K562 (cell line): ENCODE results near the gene SGTB. TPM values are rescaled to one million over a fixed set of nuclear protein-coding genes. Genes with fewer than 3 reads are reported as not detected.

ENCODE experiments used
- ATAC-seq: fragments of 200-7000 bp; cut with Tn5 transposase; 3 replicates; pipeline ENCODE4 v1.9.1; 2020; ENCODE audit warnings: moderate library complexity
- BruUV-seq: library from RNA; stranded (reverse); fragments of 400-500 nt; replicated peaks from 2 replicates; lab custom pipeline; 2021; lab: Mats Ljungman, UMichigan
- CTCF ChIA-PET: fragments of 300-600 bp; formaldehyde crosslinking; extraction: SDS; loops from one replicate; lab custom pipeline; 2021; ENCODE audit warnings: low intra/inter-chr PET ratio; lab: Yijun Ruan, JAX
- POLR2A ChIA-PET: fragments of 300-600, 350-650 bp; sonication (Branson Sonifier 250); formaldehyde crosslinking; extraction: SDS; loops from one replicate; lab custom pipeline; 2021; ENCODE audit warnings: antibody characterized with exemption, inconsistent platforms; lab: Yijun Ruan, JAX
- DNase-seq, 4 experiments: peaks; one replicate each; pipeline versions ENCODE4 v3.0.0 to v3.0.0-alpha.2; 2011 to 2018; ENCODE audit warnings: low spot score in 3 of 4, mixed read lengths in 3 of 4; ENCODE audit errors: extremely low read depth in 1 of 4
- FAIRE-seq: peaks from 2 replicates; lab custom pipeline; 2011; peaks lifted over from hg19 to GRCh38; lab: Jason Lieb, UNC
- H2AFZ ChIP-seq: 2 replicates; pipeline ENCODE4 v1.6.0; 2011; ENCODE audit warnings: low read depth, low read length, control low read depth, inconsistent platforms
- H3K27ac ChIP-seq: fragments of 200-600 bp; 3 replicates; pipeline ENCODE4 v1.8.0; 2011; ENCODE audit warnings: low read depth, mild to moderate bottlenecking, control low read depth, inconsistent platforms, low read length, moderate library complexity, mixed read lengths; ENCODE audit errors: extremely low read depth
- H3K27me3 ChIP-seq, 2 experiments: fragments of 300-600 bp in 1 of 2; 2 replicates in 1 of 2; 3 replicates in 1 of 2; pipeline versions ENCODE4 v1.6.0 to v1.8.0; 2011; ENCODE audit warnings: inconsistent platforms in 2 of 2, low read length in 2 of 2, mild to moderate bottlenecking in 1 of 2, mixed read lengths in 1 of 2, moderate library complexity in 1 of 2; ENCODE audit not compliant: control insufficient read depth in 2 of 2, insufficient read depth in 2 of 2
- H3K36me3 ChIP-seq: fragments of 300-600 bp; 3 replicates; pipeline ENCODE4 v1.8.0; 2011; ENCODE audit warnings: mild to moderate bottlenecking, low read length, inconsistent platforms; ENCODE audit not compliant: control insufficient read depth, insufficient read depth
- H3K4me1 ChIP-seq, 2 experiments: fragments of 200-600 bp in 1 of 2; replicated peaks in 1 of 2; 2 replicates in 1 of 2; 3 replicates in 1 of 2; pipeline versions ENCODE4 v1.5.1 to v1.8.0; 2011; ENCODE audit warnings: inconsistent platforms in 2 of 2, low read length in 2 of 2, mild to moderate bottlenecking in 1 of 2, mixed read lengths in 1 of 2, moderate library complexity in 1 of 2; ENCODE audit not compliant: control insufficient read depth in 2 of 2, insufficient read depth in 2 of 2
- H3K4me2 ChIP-seq: 2 replicates; pipeline ENCODE4 v1.6.1; 2011; ENCODE audit warnings: low read length, control low read depth, inconsistent platforms, mixed read lengths; ENCODE audit not compliant: insufficient read depth
- H3K4me3 ChIP-seq: fragments of 200-600 bp; sonication (generic), shearing (Covaris generic); 2 replicates; pipeline ENCODE4 v1.5.1; 2016; ENCODE audit warnings: control low read depth, inconsistent platforms
- H3K79me2 ChIP-seq: fragments of 200-600 bp; 3 replicates; pipeline ENCODE4 v1.8.0; 2011; ENCODE audit warnings: low read length, inconsistent platforms; ENCODE audit not compliant: control insufficient read depth, insufficient read depth
- H3K9ac ChIP-seq, 2 experiments: 2 replicates each; pipeline versions ENCODE4 v1.6.0 to v1.6.1; 2011; ENCODE audit warnings: low read depth in 2 of 2, low read length in 2 of 2, control low read depth in 1 of 2, inconsistent platforms in 1 of 2, mild to moderate bottlenecking in 1 of 2, mixed read lengths in 1 of 2; ENCODE audit not compliant: insufficient read depth in 1 of 2
- H3K9me1 ChIP-seq: one replicate; pipeline ENCODE4 v1.6.0; 2011; ENCODE audit warnings: inconsistent platforms, mild to moderate bottlenecking, low read length, moderate library complexity; ENCODE audit not compliant: control insufficient read depth, insufficient read depth
- H3K9me3 ChIP-seq: replicated peaks from 2 replicates; pipeline ENCODE4 v1.5.1; 2011; ENCODE audit warnings: low read depth, low read length, inconsistent platforms; ENCODE audit not compliant: control insufficient read depth, insufficient read depth
- H4K20me1 ChIP-seq: replicated peaks from 2 replicates; pipeline ENCODE4 v1.6.1; 2011; ENCODE audit warnings: low read length, inconsistent platforms, mixed read lengths; ENCODE audit not compliant: control insufficient read depth, insufficient read depth
- CREB1 ChIP-seq, 2 experiments: sonication (generic) in 1 of 2; formaldehyde crosslinking in 1 of 2; IDR thresholded peaks; 2 replicates each; pipeline versions ENCODE4 v1.6.1 to v1.8.0; 2012 to 2022; ENCODE audit warnings: inconsistent platforms in 1 of 2, mild to moderate bottlenecking in 1 of 2, missing genetic modification reagents in 1 of 2, moderate library complexity in 1 of 2
- ELF4 ChIP-seq: fragments of 450-650 bp; formaldehyde crosslinking; IDR thresholded peaks from 2 replicates; pipeline ENCODE4 v1.4.0; 2022; ENCODE audit warnings: missing genetic modification characterization
- EP300 ChIP-seq: IDR thresholded peaks from 2 replicates; pipeline ENCODE4 v1.6.1; 2012; ENCODE audit warnings: low read length, improper control_type of control experiment
- FOSL1 ChIP-seq: fragments of 200-800 bp; sonication (Bioruptor generic); conservative IDR thresholded peaks from 2 replicates; pipeline ENCODE4 v1.6.1; 2016; ENCODE audit warnings: missing genetic modification characterization, missing compliant biosample characterization
- FOXM1 ChIP-seq, 2 experiments: fragments of 450-650 bp in 1 of 2; sonication (generic) in 1 of 2; formaldehyde crosslinking in 1 of 2; IDR thresholded peaks; 2 replicates each; pipeline versions ENCODE4 v1.6.1 to v1.9.0; 2017 to 2022; ENCODE audit warnings: low read depth in 2 of 2, mild to moderate bottlenecking in 2 of 2, missing genetic modification reagents in 1 of 2, moderate library complexity in 1 of 2
- HBP1 ChIP-seq: fragments of 450-650 bp; formaldehyde crosslinking; IDR thresholded peaks from 2 replicates; pipeline ENCODE4 v1.4.0; 2022; ENCODE audit warnings: missing genetic modification characterization
- HDGF ChIP-seq: fragments of 450-650 bp; IDR thresholded peaks from 2 replicates; pipeline ENCODE4 v1.6.1; 2016
- ID3 ChIP-seq, 2 experiments: fragments of 250-450 bp in 1 of 2; fragments of 450-650 bp in 1 of 2; sonication (Bioruptor Pico) in 1 of 2; IDR thresholded peaks; 2 replicates each; pipeline versions ENCODE4 v1.6.1 to v1.8.0; 2016 to 2021; ENCODE audit warnings: mild to moderate bottlenecking in 2 of 2, moderate library complexity in 2 of 2, missing compliant biosample characterization in 1 of 2, missing genetic modification characterization in 1 of 2
- MTA1 ChIP-seq: fragments of 450-650 bp; IDR thresholded peaks from 2 replicates; pipeline ENCODE4 v1.6.1; 2017; ENCODE audit warnings: borderline replicate concordance
- NR3C1 ChIP-seq: sonication (generic); formaldehyde crosslinking; IDR thresholded peaks from 2 replicates; pipeline ENCODE4 v1.8.1; 2022; ENCODE audit warnings: missing genetic modification reagents
- PRPF4 ChIP-seq: fragments of 200-400 bp; formaldehyde crosslinking; IDR thresholded peaks from one replicate; pipeline ENCODE4 v1.6.1; 2017; ENCODE audit warnings: low read length, low read depth, mild to moderate bottlenecking; ENCODE audit not compliant: insufficient read depth, poor library complexity, severe bottlenecking
- RBM34 ChIP-seq: fragments of 200-400 bp; formaldehyde crosslinking; IDR thresholded peaks from 2 replicates; pipeline ENCODE4 v1.6.1; 2018; ENCODE audit warnings: low read length, borderline replicate concordance; ENCODE audit not compliant: insufficient read depth
- RBM39 ChIP-seq: fragments of 200-400 bp; formaldehyde crosslinking; optimal IDR thresholded peaks from 2 replicates; pipeline ENCODE3; 2018; ENCODE audit warnings: low read depth, low read length
- SIX5 ChIP-seq, 2 experiments: IDR thresholded peaks; 2 replicates each; pipeline ENCODE4 v1.6.1; 2011; ENCODE audit warnings: low read length in 2 of 2, borderline replicate concordance in 1 of 2, low read depth in 1 of 2, mild to moderate bottlenecking in 1 of 2, moderate library complexity in 1 of 2; ENCODE audit not compliant: insufficient read depth in 1 of 2
- ZNF23 ChIP-seq: fragments of 250-450 bp; sonication (Bioruptor Pico); IDR thresholded peaks from 2 replicates; pipeline ENCODE4 v1.4.0; 2020; ENCODE audit warnings: mild to moderate bottlenecking
- ZNF41 ChIP-seq: fragments of 250-450 bp; sonication (Bioruptor Pico); conservative IDR thresholded peaks from 2 replicates; pipeline ENCODE4 v1.4.0; 2020; ENCODE audit warnings: mild to moderate bottlenecking
- ZNF436 ChIP-seq: fragments of 250-450, 450-650 bp; sonication (Bioruptor Pico); formaldehyde crosslinking; IDR thresholded peaks from 2 replicates; pipeline ENCODE4 v1.7.0; 2020; ENCODE audit warnings: mild to moderate bottlenecking
- WGBS: fragments of 100-300 bp; shearing (Covaris generic); methylation state at CpG from one replicate; pipeline ENCODE4 v1.1.6; 2016; ENCODE audit warnings: low coverage, mixed read lengths; ENCODE audit not compliant: insufficient coverage; ENCODE audit errors: missing lambda C conversion rate; 5-methylcytosine and 5-hydroxymethylcytosine counted together
- in situ Hi-C: fragments of 300-500 bp; cut with MboI; formaldehyde crosslinking; loops from 4 replicates; pipeline ENCODE4 v1.15.0; 2018; ENCODE audit warnings: inconsistent platforms, mixed read lengths
- intact Hi-C: fragments of 100-400 bp; cut with micrococcal nuclease; formaldehyde crosslinking; loops from 2 replicates; pipeline ENCODE4 v1.14.2; 2022
- polyA plus RNA-seq, 8 experiments: library from polyadenylated mRNA; depleted of rRNA in 4 of 8; stranded (reverse) in 5 of 8; unstranded in 3 of 8; fragments of >200 nt; fragmentation: Nextera tagmentation in 2 of 8; fragmentation: Illumina TruSeq in 1 of 8; extraction: Ambion mirVana in 2 of 8; extraction: Trizol in 1 of 8; gene quantifications; 2 replicates each; pipeline versions ENCODE4 v1.2.1 to v1.2.3, GENCODE V29; 2011 to 2014; ENCODE audit warnings: inconsistent platforms in 1 of 8, missing spikeins in 1 of 8
- total RNA-seq, 7 experiments: library from RNA; depleted of rRNA in 6 of 7; stranded (reverse); fragments of >200 nt in 6 of 7; fragmentation: Illumina TruSeq in 2 of 7; extraction: Trizol in 2 of 7; gene quantifications; 2 replicates each; pipeline versions ENCODE4 v1.2.1 to v1.2.3, GENCODE V29; 2011 to 2021; ENCODE audit warnings: low replicate concordance in 1 of 7
- TF ChIP-seq, protein P1 (sequence below): fragments of 450-650 bp; formaldehyde crosslinking; IDR thresholded peaks from 2 replicates; pipeline ENCODE4 v1.4.0; 2022; ENCODE audit warnings: missing genetic modification characterization

Gene SGTB
- total and polyA plus RNA-seq, 9 of the 15 experiments (the other 6 are each of a cell fraction or from before 2014, with no cell fraction given), result 1.3 to 8.4 (median 4.8) TPM

GRCh38 chr5:65693121-65693520, 28.8 kb downstream of the SGTB start:
- FAIRE-seq (no peak), DNase-seq (no peak), ATAC-seq (no peak)
- intact Hi-C loops (no loop called here), in situ Hi-C loops (no loop called here)
- Histone ChIP-seq H3K9ac (no peak overlapping the region), H3K27me3 (no peaks in the 10 kb centered on the region), H3K9me1 (no peaks in the 10 kb centered on the region), H3K27ac (no peak overlapping the region), H3K79me2 (no peaks in the 10 kb centered on the region), H4K20me1 (no peaks in the 10 kb centered on the region), H2AFZ (no peak overlapping the region), H3K36me3 (no peaks in the 10 kb centered on the region), H3K4me2 (no peak overlapping the region), H3K4me3 (no peak overlapping the region), H3K4me1 (no peaks in the 10 kb centered on the region), H3K9me3 (no peaks in the 10 kb centered on the region)
- ChIA-PET POLR2A (no interaction called here), CTCF (no interaction called here)
- 21% methylated on average over 2 of the region's 2 CpGs for WGBS
- no TSS peak for BruUV-seq
- no peak for TF ChIP-seq RBM39
- TF ChIP-seq ELF4 (CRISPR knock-in tag), result 0 out of 2 replicates have a peak, but pooled peaks have one; percentile 12
- TF ChIP-seq HDGF, result no peak
- TF ChIP-seq FOSL1 (tag), result no peak
- TF ChIP-seq ID3 (CRISPR knock-in tag; IDR thresholded peaks at IDR 0.05), result no peak
- no peak for TF ChIP-seq ID3 (tag; IDR thresholded peaks at IDR 0.05)
- no peak for TF ChIP-seq ZNF436
- TF ChIP-seq EP300, result no peak
- TF ChIP-seq HBP1 (CRISPR knock-in tag), result peak; percentile 22; the same call in 1 of the 2 replicates
- TF ChIP-seq NR3C1 (CRISPR knock-in tag), result no peak
- no peak for TF ChIP-seq RBM34
- TF ChIP-seq, protein P1, sequence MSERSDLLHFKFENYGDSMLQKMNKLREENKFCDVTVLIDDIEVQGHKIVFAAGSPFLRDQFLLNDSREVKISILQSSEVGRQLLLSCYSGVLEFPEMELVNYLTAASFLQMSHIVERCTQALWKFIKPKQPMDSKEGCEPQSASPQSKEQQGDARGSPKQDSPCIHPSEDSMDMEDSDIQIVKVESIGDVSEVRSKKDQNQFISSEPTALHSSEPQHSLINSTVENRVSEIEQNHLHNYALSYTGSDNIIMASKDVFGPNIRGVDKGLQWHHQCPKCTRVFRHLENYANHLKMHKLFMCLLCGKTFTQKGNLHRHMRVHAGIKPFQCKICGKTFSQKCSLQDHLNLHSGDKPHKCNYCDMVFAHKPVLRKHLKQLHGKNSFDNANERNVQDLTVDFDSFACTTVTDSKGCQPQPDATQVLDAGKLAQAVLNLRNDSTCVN (CRISPR knock-in tag), result 0 out of 2 replicates have a peak, but pooled peaks have one; percentile 74
- no peak for TF ChIP-seq ZNF23
- no peak for TF ChIP-seq PRPF4
- TF ChIP-seq MTA1, result peak; percentile 39; the same call in 1 of the 2 replicates
- no peak for TF ChIP-seq CREB1 (IDR thresholded peaks at IDR 0.05)
- no peak for TF ChIP-seq CREB1 (CRISPR knock-in tag; IDR thresholded peaks at IDR 0.05)
- no peak for TF ChIP-seq ZNF41 (CRISPR knock-in tag)
- no peak for TF ChIP-seq FOXM1 (IDR thresholded peaks at IDR 0.05; ENCODE audit: low read depth)
- TF ChIP-seq FOXM1 (CRISPR knock-in tag; IDR thresholded peaks at IDR 0.05; ENCODE audit: low read depth), result no peak
- TF ChIP-seq SIX5 (IDR thresholded peaks at IDR 0.05; ENCODE audit: borderline replicate concordance in 1 of 2, insufficient read depth in 1 of 2, low read depth in 1 of 2, low read length in 2 of 2), result no peak
